GM13977 (cell line): ENCODE data around the gene TMPRSS6.

ENCODE experiments used
- DNase-seq: peaks from one replicate; pipeline ENCODE4 v3.0.0; 2012; ENCODE audit warnings: low spot score
- CTCF ChIP-seq: IDR thresholded peaks from 2 replicates; pipeline ENCODE4 v1.5.1; 2012; ENCODE audit warnings: mild to moderate bottlenecking, control low read depth; ENCODE audit not compliant: insufficient read depth; ENCODE audit errors: extremely low read depth, missing control alignments
- in situ Hi-C: fragments of 300-500 bp; cut with MboI; formaldehyde crosslinking; loops from one replicate; pipeline ENCODE4 v1.12.0; 2022; ENCODE audit warnings: low sequenced_read_pairs, low pct_unique_long_range_greater_than_20kb, mixed read lengths, inconsistent platforms; ENCODE audit not compliant: unreplicated experiment

Gene TMPRSS6

GRCh38 chr22:37153901-37154300 is 44.4 kb upstream of the TMPRSS6 start:
- TF ChIP-seq CTCF: no peak
- in situ Hi-C loops: no loop called here
- no peak for DNase-seq

DNA sequence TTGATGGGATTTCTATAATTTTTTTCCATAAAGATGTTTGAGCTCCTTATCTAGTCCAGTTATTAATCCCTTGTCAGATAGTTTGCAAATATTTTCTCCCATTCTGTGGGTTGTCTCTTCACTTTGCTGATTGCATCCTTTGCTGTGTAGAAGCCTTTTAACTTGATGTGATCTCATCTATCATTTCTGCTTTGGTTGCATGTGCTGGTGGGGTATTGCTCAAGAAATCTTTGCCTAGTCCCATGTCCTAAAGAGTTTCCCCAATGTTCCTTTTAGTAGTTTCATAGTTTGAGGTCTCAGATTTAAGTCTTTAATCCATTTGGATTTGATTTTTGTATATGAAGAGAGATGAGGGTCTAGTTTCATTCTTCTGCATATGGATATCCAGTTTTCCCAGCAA is 41.9 kb upstream of the TMPRSS6 start:
- no peak for TF ChIP-seq CTCF
- DNase-seq: no peak
- in situ Hi-C loops: no loop called here

DNA sequence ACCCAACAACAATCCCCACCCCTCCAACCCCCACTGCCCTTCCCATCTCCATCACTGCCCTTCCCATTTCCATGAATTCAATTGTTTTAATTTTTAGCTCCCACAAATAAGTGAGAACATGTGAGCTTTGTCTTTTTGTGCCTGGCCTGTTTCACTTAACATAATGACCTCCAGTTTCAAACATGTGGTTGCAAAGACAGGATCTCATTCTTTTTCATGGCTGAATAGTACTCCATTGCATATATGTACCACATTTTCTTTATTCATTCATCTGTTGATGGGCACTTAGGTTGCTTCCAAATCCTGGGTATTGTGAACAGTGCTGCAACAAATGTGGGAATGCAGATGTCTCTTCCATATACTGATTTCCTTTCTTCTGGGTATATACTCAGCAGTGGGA is 41.2 kb upstream of the TMPRSS6 start:
- no peak for TF ChIP-seq CTCF
- in situ Hi-C loops: no loop called here
- no peak for DNase-seq

DNA sequence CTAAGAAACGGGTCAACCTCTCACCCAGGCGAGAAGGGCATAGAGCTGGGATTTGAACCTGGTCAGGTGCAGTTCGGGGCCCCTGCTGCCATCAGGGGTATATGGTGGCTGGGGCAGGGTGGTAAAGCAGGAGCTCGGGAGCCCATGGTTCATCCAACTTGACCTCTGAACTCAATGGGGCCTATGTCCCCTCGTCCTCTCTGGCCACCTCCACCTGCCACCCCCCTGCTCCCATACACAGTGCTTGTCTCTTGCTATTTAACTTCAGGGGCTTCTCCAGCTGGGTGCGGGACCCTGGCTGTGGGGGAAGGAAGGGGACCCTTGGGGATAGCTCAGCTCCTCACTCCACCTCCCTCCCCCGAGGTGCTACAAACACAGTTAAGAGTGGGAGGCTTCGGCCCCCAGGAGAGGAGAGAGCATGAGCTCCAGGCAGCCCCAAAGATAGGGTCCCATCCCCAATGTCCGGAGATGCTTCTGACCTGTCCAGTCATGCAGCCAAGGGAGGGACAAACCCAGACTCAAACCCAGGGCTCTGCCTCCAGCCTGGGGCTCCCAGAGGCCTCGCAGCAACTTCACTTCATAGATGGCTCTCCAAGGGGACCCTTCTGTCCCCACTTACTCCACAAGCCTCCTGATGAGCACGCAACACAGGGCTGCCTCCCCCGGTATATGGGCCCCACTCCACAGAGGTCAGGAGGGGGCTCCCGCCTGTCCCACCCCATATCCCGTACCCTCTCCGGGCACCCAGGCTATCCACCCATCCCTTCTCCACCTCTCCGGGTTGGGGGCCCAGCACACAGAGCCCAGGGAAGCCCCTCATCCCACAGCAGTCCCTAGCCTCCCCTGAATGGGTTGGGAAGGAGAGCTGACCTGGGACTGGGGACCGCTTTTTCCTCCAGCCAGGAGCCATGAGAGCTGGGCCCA is 39.5 kb upstream of the TMPRSS6 start:
- in situ Hi-C loops: no loop called here
- DNase-seq: no peak
- no peak for TF ChIP-seq CTCF

GRCh38 chr22:37148031-37148651 is 38.6 kb upstream of the TMPRSS6 start:
- in situ Hi-C loops: no loop called here
- no peak for DNase-seq
- TF ChIP-seq CTCF: peak; percentile 36

- no peak for TF ChIP-seq CTCF
- DNase-seq: no peak
- in situ Hi-C loops: no loop called here
Measured at GRCh38 chr22:37147186-37147990, 37.9 kb upstream of the TMPRSS6 start.
